SK-N-SH (cell line): Measurements from ENCODE around the gene NYAP1. TPM values are rescaled to one million over a fixed set of nuclear protein-coding genes. Genes with fewer than 3 reads are reported as not detected.

Experiments
- CTCF ChIA-PET: fragments of 300-600, 350-600 bp; formaldehyde crosslinking; extraction: SDS; loops from one replicate; lab custom pipeline; 2021; lab: Yijun Ruan, JAX
- POLR2A ChIA-PET: fragments of 350-600 bp; sonication (Branson Sonifier 250); formaldehyde crosslinking; extraction: SDS; loops from one replicate; lab custom pipeline; 2020; ENCODE audit warnings: antibody characterized with exemption, inconsistent platforms; lab: Yijun Ruan, JAX
- DNase-seq: peaks from one replicate; pipeline ENCODE4 v3.0.0; 2012
- H2AFZ ChIP-seq: fragments of 200-600 bp; sonication (generic); 2 replicates; pipeline ENCODE4 v1.8.1; 2016; ENCODE audit warnings: antibody characterized with exemption, mild to moderate bottlenecking, low read depth
- H3F3A ChIP-seq: fragments of 200-600 bp; sonication (generic); replicated peaks from 2 replicates; pipeline ENCODE3; 2016; ENCODE audit warnings: antibody characterized with exemption, mild to moderate bottlenecking; ENCODE audit not compliant: insufficient read depth
- H3K27ac ChIP-seq, 2 experiments: fragments of 200-500 bp in 1 of 2; fragments of 200-600 bp in 1 of 2; sonication (Bioruptor generic) in 1 of 2; sonication (generic), shearing (Covaris generic) in 1 of 2; 2 replicates each; pipeline versions ENCODE4 v1.5.1 to v1.6.1; 2014 to 2016; ENCODE audit warnings: low read depth in 2 of 2, inconsistent platforms in 1 of 2, low read length in 1 of 2, mild to moderate bottlenecking in 1 of 2, mixed read lengths in 1 of 2
- H3K27me3 ChIP-seq: fragments of 200-600 bp; sonication (generic), shearing (Covaris generic); 2 replicates; pipeline ENCODE4 v1.6.1; 2016; ENCODE audit warnings: mixed run types; ENCODE audit not compliant: insufficient read depth
- H3K36me3 ChIP-seq, 2 experiments: fragments of 200-500 bp in 1 of 2; fragments of 200-600 bp in 1 of 2; sonication (Bioruptor generic) in 1 of 2; sonication (generic) in 1 of 2; replicated peaks in 1 of 2; 2 replicates each; pipeline versions ENCODE3 to v1.5.1; 2014 to 2016; ENCODE audit warnings: low read length in 1 of 2, mild to moderate bottlenecking in 1 of 2; ENCODE audit not compliant: insufficient read depth in 2 of 2, control insufficient read depth in 1 of 2
- H3K4me1 ChIP-seq, 2 experiments: fragments of 200-500 bp in 1 of 2; fragments of 200-600 bp in 1 of 2; sonication (Bioruptor generic) in 1 of 2; sonication (generic), shearing (Covaris generic) in 1 of 2; 2 replicates each; pipeline versions ENCODE4 v1.5.1 to v1.6.1; 2014 to 2016; ENCODE audit warnings: low read depth in 1 of 2, low read length in 1 of 2, mixed run types in 1 of 2; ENCODE audit not compliant: insufficient read depth in 2 of 2, control insufficient read depth in 1 of 2
- H3K4me2 ChIP-seq: fragments of 200-600 bp; sonication (generic), shearing (Covaris generic); 2 replicates; pipeline ENCODE4 v1.6.1; 2017; ENCODE audit warnings: mixed run types
- H3K4me3 ChIP-seq, 2 experiments: fragments of 200-500 bp in 1 of 2; fragments of 200-600 bp in 1 of 2; sonication (Bioruptor generic) in 1 of 2; sonication (generic), shearing (Covaris generic) in 1 of 2; 2 replicates each; pipeline versions ENCODE4 v1.5.1 to v1.8.1; 2014 to 2016; ENCODE audit warnings: low read depth in 2 of 2, inconsistent platforms in 1 of 2, low read length in 1 of 2, mild to moderate bottlenecking in 1 of 2, mixed read lengths in 1 of 2, moderate library complexity in 1 of 2
- H3K79me2 ChIP-seq: fragments of 200-600 bp; sonication (generic); 2 replicates; pipeline ENCODE4 v1.8.1; 2017; ENCODE audit warnings: mild to moderate bottlenecking; ENCODE audit not compliant: insufficient read depth
- H3K9ac ChIP-seq: fragments of 200-600 bp; sonication (generic); 2 replicates; pipeline ENCODE4 v1.6.1; 2017; ENCODE audit warnings: mixed run types
- H3K9me2 ChIP-seq: fragments of 200-600 bp; sonication (generic); 2 replicates; pipeline ENCODE4 v1.6.1; 2017; ENCODE audit warnings: mixed run types
- H3K9me3 ChIP-seq: fragments of 200-600 bp; sonication (generic); 2 replicates; pipeline ENCODE4 v1.6.1; 2017; ENCODE audit warnings: mixed run types, mild to moderate bottlenecking, moderate library complexity
- H4K20me1 ChIP-seq: fragments of 200-600 bp; sonication (generic); 2 replicates; pipeline ENCODE4 v1.6.1; 2017; ENCODE audit warnings: mild to moderate bottlenecking, mixed run types; ENCODE audit not compliant: insufficient read depth
- CHD2 ChIP-seq: fragments of 150-350 bp; IDR thresholded peaks from 2 replicates; pipeline ENCODE4 v1.6.1; 2018; ENCODE audit warnings: low read length; ENCODE audit not compliant: partially characterized antibody
- FOXM1 ChIP-seq: IDR thresholded peaks from 2 replicates; pipeline ENCODE4 v1.4.0; 2012; ENCODE audit warnings: low read depth, mild to moderate bottlenecking
- GABPA ChIP-seq: IDR thresholded peaks from 2 replicates; pipeline ENCODE4 v1.4.0; 2012; ENCODE audit warnings: low read depth, mild to moderate bottlenecking
- GATA2 ChIP-seq: sonication (generic); formaldehyde crosslinking; IDR thresholded peaks from 2 replicates; pipeline ENCODE4 v1.5.0; 2020; ENCODE audit warnings: mild to moderate bottlenecking, missing genetic modification reagents
- NRF1 ChIP-seq: IDR thresholded peaks from 2 replicates; pipeline ENCODE4 v1.6.1; 2012; ENCODE audit warnings: low read depth, mild to moderate bottlenecking, low read length
- RFX5 ChIP-seq: IDR thresholded peaks from 2 replicates; pipeline ENCODE4 v1.6.1; 2012; ENCODE audit warnings: mild to moderate bottlenecking, improper control_type of control experiment, low read length
- RXRA ChIP-seq: IDR thresholded peaks from 2 replicates; pipeline ENCODE4 v1.4.0; 2012; ENCODE audit warnings: low read depth, mild to moderate bottlenecking, borderline replicate concordance
- TEAD4 ChIP-seq: IDR thresholded peaks from 2 replicates; pipeline ENCODE4 v1.4.0; 2012; ENCODE audit warnings: mild to moderate bottlenecking, borderline replicate concordance; ENCODE audit not compliant: insufficient read depth
- USF1 ChIP-seq: IDR thresholded peaks from 2 replicates; pipeline ENCODE4 v1.4.0; 2012; ENCODE audit warnings: low read depth, borderline replicate concordance
- YY1 ChIP-seq: IDR thresholded peaks from 2 replicates; pipeline ENCODE4 v1.4.0; 2012; ENCODE audit warnings: low read depth, mild to moderate bottlenecking
- WGBS: methylation state at CpG from one replicate; pipeline ENCODE4 v1.1.6; 2017; ENCODE audit warnings: low lambda C conversion rate; 5-methylcytosine and 5-hydroxymethylcytosine counted together
- polyA plus RNA-seq, 3 experiments: library from polyadenylated mRNA; depleted of rRNA; stranded (reverse); fragments of >200 nt; gene quantifications; 2 replicates each; pipeline ENCODE4 v1.2.3, GENCODE V29; 2012
- TF ChIP-seq, protein P1 (sequence below): IDR thresholded peaks from 2 replicates; pipeline ENCODE4; 2012
- TF ChIP-seq, protein P2 (sequence below): IDR thresholded peaks from 2 replicates; pipeline ENCODE4 v1.6.1; 2012; ENCODE audit warnings: mild to moderate bottlenecking, low read depth, low read length, moderate library complexity

NYAP1 gene
- polyA plus RNA-seq, 1 of the 3 experiments (the other 2 are of a cell fraction), result 6.0 TPM

DNA sequence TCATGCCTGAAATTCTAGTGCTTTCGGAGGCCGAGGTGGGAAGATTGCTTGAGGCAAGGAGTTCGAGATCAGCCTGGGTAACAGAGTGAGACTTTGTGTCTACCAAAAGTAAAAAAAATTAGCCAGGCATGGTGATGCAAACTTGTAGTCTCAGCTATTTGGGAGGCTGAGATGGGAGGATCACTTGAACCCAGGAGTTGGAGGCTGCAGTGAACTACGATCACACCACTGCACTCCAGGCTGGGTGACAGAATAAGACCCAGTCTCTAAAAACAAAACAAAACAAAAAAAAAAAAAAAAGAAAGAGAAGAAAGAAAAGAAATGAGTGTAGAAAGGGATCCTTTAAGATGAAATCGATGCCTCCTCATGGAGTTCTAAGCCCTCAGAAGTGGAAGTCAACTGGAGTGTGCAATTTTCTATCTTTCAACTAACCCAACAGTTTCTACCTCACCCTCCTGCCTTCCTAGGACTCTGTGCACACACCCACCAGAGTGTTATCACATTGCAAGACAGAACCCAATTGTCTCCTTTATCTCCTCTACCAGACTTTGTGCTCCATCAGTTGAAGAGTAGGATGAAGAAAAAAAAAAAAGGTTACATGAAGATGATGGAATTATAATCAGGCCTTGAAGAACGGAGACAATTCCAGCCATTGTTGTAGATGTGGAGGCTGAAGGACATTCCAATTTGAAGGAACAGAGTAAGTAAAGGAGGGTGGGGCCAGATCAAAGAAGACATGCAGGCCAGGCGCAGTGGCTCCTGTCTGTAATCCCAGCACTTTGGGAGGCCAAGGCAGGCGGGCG, 26.9 kb downstream of the NYAP1 start:
- Histone ChIP-seq H2AFZ (no peak overlapping the region), H3F3A (no peaks in the 10 kb centered on the region), H3K9me2 (no peaks in the 10 kb centered on the region), H3K27me3 (no peaks in the 10 kb centered on the region), H3K4me3 (no peak overlapping the region), H3K9ac (no peak overlapping the region), H3K27ac (no peak overlapping the region), H3K79me2 (no peaks in the 10 kb centered on the region), H3K36me3 (no peaks in the 10 kb centered on the region), H4K20me1 (no peaks in the 10 kb centered on the region), H3K4me2 (no peak overlapping the region), H3K4me1 (peaks cover 6 to 12% of the 10 kb centered on the region in 2 experiments; a peak in 3 of 4 replicates), H3K9me3 (no peaks in the 10 kb centered on the region)
- POLR2A ChIA-PET, result no interaction called here
- no peak for DNase-seq
- WGBS, result 96% methylated on average over 9 of the region's 9 CpGs
- TF ChIP-seq GABPA (no peak), RXRA (no peak), CHD2 (no peak), NRF1 (no peak), FOXM1 (no peak), GATA2 (CRISPR knock-in tag) (no peak), RFX5 (no peak), TEAD4 (no peak), USF1 (no peak), YY1 (no peak)
- TF ChIP-seq, protein P1, sequence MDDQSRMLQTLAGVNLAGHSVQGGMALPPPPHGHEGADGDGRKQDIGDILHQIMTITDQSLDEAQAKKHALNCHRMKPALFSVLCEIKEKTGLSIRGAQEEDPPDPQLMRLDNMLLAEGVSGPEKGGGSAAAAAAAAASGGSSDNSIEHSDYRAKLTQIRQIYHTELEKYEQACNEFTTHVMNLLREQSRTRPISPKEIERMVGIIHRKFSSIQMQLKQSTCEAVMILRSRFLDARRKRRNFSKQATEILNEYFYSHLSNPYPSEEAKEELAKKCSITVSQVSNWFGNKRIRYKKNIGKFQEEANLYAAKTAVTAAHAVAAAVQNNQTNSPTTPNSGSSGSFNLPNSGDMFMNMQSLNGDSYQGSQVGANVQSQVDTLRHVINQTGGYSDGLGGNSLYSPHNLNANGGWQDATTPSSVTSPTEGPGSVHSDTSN, result no peak
- TF ChIP-seq, protein P2, sequence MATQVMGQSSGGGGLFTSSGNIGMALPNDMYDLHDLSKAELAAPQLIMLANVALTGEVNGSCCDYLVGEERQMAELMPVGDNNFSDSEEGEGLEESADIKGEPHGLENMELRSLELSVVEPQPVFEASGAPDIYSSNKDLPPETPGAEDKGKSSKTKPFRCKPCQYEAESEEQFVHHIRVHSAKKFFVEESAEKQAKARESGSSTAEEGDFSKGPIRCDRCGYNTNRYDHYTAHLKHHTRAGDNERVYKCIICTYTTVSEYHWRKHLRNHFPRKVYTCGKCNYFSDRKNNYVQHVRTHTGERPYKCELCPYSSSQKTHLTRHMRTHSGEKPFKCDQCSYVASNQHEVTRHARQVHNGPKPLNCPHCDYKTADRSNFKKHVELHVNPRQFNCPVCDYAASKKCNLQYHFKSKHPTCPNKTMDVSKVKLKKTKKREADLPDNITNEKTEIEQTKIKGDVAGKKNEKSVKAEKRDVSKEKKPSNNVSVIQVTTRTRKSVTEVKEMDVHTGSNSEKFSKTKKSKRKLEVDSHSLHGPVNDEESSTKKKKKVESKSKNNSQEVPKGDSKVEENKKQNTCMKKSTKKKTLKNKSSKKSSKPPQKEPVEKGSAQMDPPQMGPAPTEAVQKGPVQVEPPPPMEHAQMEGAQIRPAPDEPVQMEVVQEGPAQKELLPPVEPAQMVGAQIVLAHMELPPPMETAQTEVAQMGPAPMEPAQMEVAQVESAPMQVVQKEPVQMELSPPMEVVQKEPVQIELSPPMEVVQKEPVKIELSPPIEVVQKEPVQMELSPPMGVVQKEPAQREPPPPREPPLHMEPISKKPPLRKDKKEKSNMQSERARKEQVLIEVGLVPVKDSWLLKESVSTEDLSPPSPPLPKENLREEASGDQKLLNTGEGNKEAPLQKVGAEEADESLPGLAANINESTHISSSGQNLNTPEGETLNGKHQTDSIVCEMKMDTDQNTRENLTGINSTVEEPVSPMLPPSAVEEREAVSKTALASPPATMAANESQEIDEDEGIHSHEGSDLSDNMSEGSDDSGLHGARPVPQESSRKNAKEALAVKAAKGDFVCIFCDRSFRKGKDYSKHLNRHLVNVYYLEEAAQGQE, result no peak
- CTCF ChIA-PET, result interaction anchor here (1.2 kb wide), 1 partner anchor 49 kb away, joined by 5 read pairs; no protein-coding TSS in a partner anchor
